Breast epithelium (tissue), 4 donors: ENCODE measurements around the gene RAMP3. TPM values are rescaled to one million over a fixed set of nuclear protein-coding genes. Genes with fewer than 3 reads are reported as not detected.

Experiments
- DNase-seq, 2 donors: peaks; one replicate each; pipeline ENCODE4 v3.0.0-alpha.2; 2019; ENCODE audit warnings: low spot score in 2 of 2
- H3K27ac ChIP-seq, 2 donors: fragments of 200-600 bp; sonication (generic) in 1 of 2; one replicate each; pipeline ENCODE4 v1.5.1; 2016 to 2019; ENCODE audit warnings: mild to moderate bottlenecking in 1 of 2
- H3K27me3 ChIP-seq, 2 donors: fragments of 200-600 bp; sonication (generic) in 1 of 2; one replicate each; pipeline versions ENCODE4 v1.5.1 to v1.6.0; 2017 to 2019; ENCODE audit warnings: control low read depth in 1 of 2, mild to moderate bottlenecking in 1 of 2
- H3K36me3 ChIP-seq: fragments of 200-600 bp; one replicate; pipeline ENCODE4 v1.5.1; 2019
- H3K4me1 ChIP-seq, 2 donors: fragments of 200-600 bp; sonication (generic); one replicate each; pipeline ENCODE4 v1.5.1; 2016 to 2019; ENCODE audit warnings: control low read depth in 1 of 2
- H3K4me3 ChIP-seq, 3 donors: fragments of 200-600 bp; sonication (generic); 1 replicate in 2 of 3; 2 replicates in 1 of 3; pipeline ENCODE4 v1.5.1; 2016 to 2019; ENCODE audit warnings: mild to moderate bottlenecking in 3 of 3, moderate library complexity in 2 of 3
- H3K9me3 ChIP-seq, 2 donors: fragments of 200-600 bp; sonication (generic) in 1 of 2; one replicate each; pipeline ENCODE4 v1.5.1; 2016 to 2019; ENCODE audit warnings: control low read depth in 1 of 2
- CTCF ChIP-seq, 3 donors: fragments of 450-650 bp; IDR thresholded peaks; one replicate each; pipeline ENCODE4 v1.5.1; 2016 to 2017; ENCODE audit warnings: antibody characterized with exemption in 3 of 3, mild to moderate bottlenecking in 3 of 3, moderate library complexity in 3 of 3
- POLR2A ChIP-seq: fragments of 450-650 bp; IDR thresholded peaks from one replicate; pipeline ENCODE4 v1.6.1; 2016; ENCODE audit warnings: antibody characterized with exemption, mild to moderate bottlenecking, moderate library complexity
- POLR2AphosphoS5 ChIP-seq, 3 donors: sonication (generic); formaldehyde crosslinking; IDR thresholded peaks; one replicate each; pipeline ENCODE4 v1.6.1; 2017; ENCODE audit warnings: antibody characterized with exemption in 3 of 3
- intact Hi-C: fragments of 100-400 bp; cut with DNase I; formaldehyde crosslinking; loops from one replicate; pipeline ENCODE4 v1.15.1; 2023; ENCODE audit warnings: low total_unique reads
- total RNA-seq, 3 donors: library from RNA; depleted of rRNA; stranded (reverse); fragments of >200 nt; gene quantifications; one replicate each; pipeline ENCODE4 v1.1.0, GENCODE V29; 2016

RAMP3 gene
- total RNA-seq, 3 donors from 2014 or later, result 11.7 to 103 (median 76.8) TPM

GRCh38 chr7:45211066-45211465, 53.5 kb downstream of the RAMP3 start:
- H3K27ac ChIP-seq, result peak overlapping the region in 1 of 2 donors; percentile 71
- DNase-seq, result no peak

GRCh38 chr7:45211958-45212357, 54.4 kb downstream of the RAMP3 start:
- intact Hi-C loops, result no loop called here
- H3K36me3 ChIP-seq, result no peaks in the 10 kb centered on the region
- H3K4me3 ChIP-seq, result no peak overlapping the region
- DNase-seq, result no peak
- H3K9me3 ChIP-seq, result no peaks in the 10 kb centered on the region
- TF ChIP-seq POLR2A (no peak), CTCF (IDR thresholded peaks at IDR 0.05) (no peak), POLR2AphosphoS5 (IDR thresholded peaks at IDR 0.05) (no peak)
- peak overlapping the region in 1 of 2 donors; percentile 71 for H3K27ac ChIP-seq
- H3K27me3 ChIP-seq, result peaks cover 0 to 12% of the 10 kb centered on the region in 2 donors
- H3K4me1 ChIP-seq, result no peaks in the 10 kb centered on the region

More at GRCh38 chr7:45211066-45211465, 53.5 kb downstream of the RAMP3 start:
- Histone ChIP-seq H3K9me3 (no peaks in the 10 kb centered on the region), H3K4me3 (no peak overlapping the region), H3K27me3 (peaks cover 0 to 4% of the 10 kb centered on the region in 2 donors), H3K4me1 (no peaks in the 10 kb centered on the region), H3K36me3 (no peaks in the 10 kb centered on the region)
- TF ChIP-seq POLR2A (no peak), POLR2AphosphoS5 (IDR thresholded peaks at IDR 0.05) (peak in 1 of 3 donors; percentile 31)
- intact Hi-C loops, result no loop called here

- DNase-seq, result no peak
- Histone ChIP-seq H3K9me3 (no peaks in the 10 kb centered on the region), H3K27ac (no peak overlapping the region), H3K36me3 (no peaks in the 10 kb centered on the region), H3K4me1 (no peaks in the 10 kb centered on the region), H3K4me3 (no peak overlapping the region), H3K27me3 (peaks cover 0 to 14% of the 10 kb centered on the region in 2 donors)
- intact Hi-C loops, result no loop called here
- no peak for TF ChIP-seq CTCF (IDR thresholded peaks at IDR 0.05)
- TF ChIP-seq POLR2AphosphoS5 (IDR thresholded peaks at IDR 0.05), result no peak
- no peak for TF ChIP-seq POLR2A
Observed at GRCh38 chr7:45212606-45213005, 55.0 kb downstream of the RAMP3 start.

- TF ChIP-seq POLR2AphosphoS5 (IDR thresholded peaks at IDR 0.05), result no peak
- TF ChIP-seq POLR2A, result no peak
- intact Hi-C loops, result no loop called here
- H3K9me3 ChIP-seq, result no peaks in the 10 kb centered on the region
- no peaks in the 10 kb centered on the region for H3K36me3 ChIP-seq
- peaks cover 0 to 18% of the 10 kb centered on the region in 2 donors for H3K27me3 ChIP-seq
- H3K4me3 ChIP-seq, result no peak overlapping the region
- no peak overlapping the region for H3K27ac ChIP-seq
- H3K4me1 ChIP-seq, result no peaks in the 10 kb centered on the region
- no peak for DNase-seq
Observed at GRCh38 chr7:45215601-45216062, 58.0 kb downstream of the RAMP3 start.

- TF ChIP-seq POLR2A, result no peak
- TF ChIP-seq POLR2AphosphoS5 (IDR thresholded peaks at IDR 0.05), result no peak
- TF ChIP-seq CTCF (IDR thresholded peaks at IDR 0.05), result no peak
- intact Hi-C loops, result no loop called here
- DNase-seq, result no peak
- H3K4me3 ChIP-seq, result no peak overlapping the region
- H3K36me3 ChIP-seq, result no peaks in the 10 kb centered on the region
- H3K4me1 ChIP-seq, result no peaks in the 10 kb centered on the region
- no peaks in the 10 kb centered on the region for H3K9me3 ChIP-seq
- no peak overlapping the region for H3K27ac ChIP-seq
- peaks cover 0 to 18% of the 10 kb centered on the region in 2 donors for H3K27me3 ChIP-seq
Observed at GRCh38 chr7:45216181-45216580, 58.6 kb downstream of the RAMP3 start.

GRCh38 chr7:45216622-45217165, 59.1 kb downstream of the RAMP3 start:
- peaks cover 0 to 18% of the 10 kb centered on the region in 2 donors for H3K27me3 ChIP-seq
- DNase-seq, result no peak
- H3K4me1 ChIP-seq, result no peaks in the 10 kb centered on the region
- H3K27ac ChIP-seq, result no peak overlapping the region
- TF ChIP-seq CTCF (IDR thresholded peaks at IDR 0.05) (no peak), POLR2AphosphoS5 (IDR thresholded peaks at IDR 0.05) (no peak), POLR2A (no peak)
- H3K9me3 ChIP-seq, result no peaks in the 10 kb centered on the region
- H3K36me3 ChIP-seq, result no peaks in the 10 kb centered on the region
- intact Hi-C loops, result no loop called here
- no peak overlapping the region for H3K4me3 ChIP-seq
